Thoracic aorta (tissue), 2 donors: Measurements from ENCODE around the gene GALNT6. TPM values are rescaled to one million over a fixed set of nuclear protein-coding genes. Genes with fewer than 3 reads are reported as not detected.
"Not testable (repeated sequence)": the region's sequence is repeated elsewhere in the genome, so short reads cannot be mapped to it uniquely, and the experiment has no call there.

Source experiments
- ATAC-seq: fragments of 150-250 bp; one replicate; pipeline ENCODE4 v1.8.0; 2017; ENCODE audit warnings: low read depth; ENCODE audit not compliant: insufficient number of reproducible peaks, low FRiP score
- DNase-seq: peaks from one replicate; pipeline ENCODE4 v3.0.0-alpha.2; 2020; ENCODE audit warnings: low spot score
- H3K27ac ChIP-seq, 2 donors: fragments of 200-600 bp; sonication (generic); 1 replicate in 1 of 2; 2 replicates in 1 of 2; pipeline ENCODE4 v1.5.1; 2016; ENCODE audit warnings: mild to moderate bottlenecking in 2 of 2, moderate library complexity in 2 of 2
- H3K27me3 ChIP-seq: fragments of 200-600 bp; sonication (generic); replicated peaks from 2 replicates; pipeline ENCODE4 v1.6.0; 2016; ENCODE audit warnings: mild to moderate bottlenecking; ENCODE audit not compliant: insufficient read depth
- H3K36me3 ChIP-seq: fragments of 200-600 bp; sonication (generic); one replicate; pipeline ENCODE4 v1.5.1; 2016
- H3K4me1 ChIP-seq, 2 donors: fragments of 200-600 bp; sonication (generic); 1 replicate in 1 of 2; 2 replicates in 1 of 2; pipeline versions ENCODE4 v1.5.1 to v1.6.0; 2016; ENCODE audit warnings: low read depth in 2 of 2, mild to moderate bottlenecking in 1 of 2; ENCODE audit not compliant: control insufficient read depth in 1 of 2
- H3K4me3 ChIP-seq: fragments of 200-600 bp; sonication (generic); 2 replicates; pipeline ENCODE4 v1.5.1; 2016; ENCODE audit warnings: mild to moderate bottlenecking
- H3K9me3 ChIP-seq: fragments of 200-600 bp; sonication (generic); 2 replicates; pipeline ENCODE4 v1.5.1; 2016
- CTCF ChIP-seq: fragments of 200-600 bp; sonication (generic); IDR thresholded peaks from one replicate; pipeline ENCODE4 v1.5.1; 2019; ENCODE audit warnings: antibody characterized with exemption
- total RNA-seq, 2 donors: library from RNA; depleted of rRNA; stranded (reverse); fragments of >200 nt; gene quantifications; one replicate each; pipeline versions ENCODE4 v1.1.0 to v1.2.3, GENCODE V29; 2016

The GALNT6 gene
- total RNA-seq, 2 donors from 2014 or later: 9.9 to 11.5 TPM

- no peak for TF ChIP-seq CTCF
- no peak overlapping the region for H3K4me3 ChIP-seq
- no peaks in the 10 kb centered on the region for H3K9me3 ChIP-seq
- H3K27me3 ChIP-seq: no peaks in the 10 kb centered on the region
- H3K4me1 ChIP-seq: peaks cover 0 to 8% of the 10 kb centered on the region in 2 donors
- DNase-seq: no peak
- H3K36me3 ChIP-seq: no peaks in the 10 kb centered on the region
- H3K27ac ChIP-seq: no peak overlapping the region
- ATAC-seq: no peak
These were observed 45.5 kb downstream of the GALNT6 start for GRCh38 chr12:51345681-51346080.

DNA sequence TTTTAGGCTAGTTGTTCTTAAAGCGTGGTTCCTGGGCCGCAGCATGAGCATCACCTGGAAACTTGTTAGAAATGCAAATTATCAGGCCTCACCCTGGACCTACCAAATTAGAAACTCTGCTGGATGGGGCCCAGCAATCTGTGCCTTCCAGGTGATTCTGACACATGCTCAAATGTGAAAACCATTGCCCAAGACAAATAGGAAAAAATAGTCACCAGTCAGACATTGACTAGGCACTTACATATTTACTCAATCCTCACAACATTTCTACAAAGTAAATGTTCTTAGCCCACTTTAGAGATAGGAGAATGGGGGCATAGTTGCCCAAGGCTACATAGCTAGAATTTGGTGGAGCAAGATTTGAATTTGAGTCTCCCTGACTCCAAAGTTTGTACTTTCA, 48.0 kb downstream of the GALNT6 start:
- no peaks in the 10 kb centered on the region for H3K27me3 ChIP-seq
- peaks cover 0 to 8% of the 10 kb centered on the region in 2 donors for H3K4me1 ChIP-seq
- no peaks in the 10 kb centered on the region for H3K9me3 ChIP-seq
- H3K27ac ChIP-seq: no peak overlapping the region
- H3K36me3 ChIP-seq: no peaks in the 10 kb centered on the region
- no peak for ATAC-seq
- H3K4me3 ChIP-seq: no peak overlapping the region
- DNase-seq: no peak
- no peak for TF ChIP-seq CTCF

DNA sequence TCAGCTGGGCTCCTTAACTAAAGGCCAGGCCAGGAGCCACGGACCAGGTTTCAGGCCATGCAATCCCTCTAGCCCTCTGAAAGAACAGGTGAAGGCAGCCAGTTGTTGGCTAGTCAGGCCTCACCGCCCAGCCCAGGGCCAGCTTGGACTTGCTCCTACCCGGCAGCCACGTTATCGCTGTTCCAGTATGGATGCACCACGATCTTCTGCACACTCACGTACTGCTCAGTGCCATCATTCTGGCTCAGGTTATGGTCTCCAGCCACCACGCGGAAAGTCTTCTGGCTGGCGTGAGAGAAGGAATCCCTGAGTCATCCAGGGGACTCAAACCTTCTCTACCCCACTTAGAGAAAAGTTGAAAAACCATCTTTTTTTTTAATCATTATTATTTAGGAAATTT, 48.8 kb downstream of the GALNT6 start:
- H3K36me3 ChIP-seq: no peaks in the 10 kb centered on the region
- no peak for TF ChIP-seq CTCF

DNA sequence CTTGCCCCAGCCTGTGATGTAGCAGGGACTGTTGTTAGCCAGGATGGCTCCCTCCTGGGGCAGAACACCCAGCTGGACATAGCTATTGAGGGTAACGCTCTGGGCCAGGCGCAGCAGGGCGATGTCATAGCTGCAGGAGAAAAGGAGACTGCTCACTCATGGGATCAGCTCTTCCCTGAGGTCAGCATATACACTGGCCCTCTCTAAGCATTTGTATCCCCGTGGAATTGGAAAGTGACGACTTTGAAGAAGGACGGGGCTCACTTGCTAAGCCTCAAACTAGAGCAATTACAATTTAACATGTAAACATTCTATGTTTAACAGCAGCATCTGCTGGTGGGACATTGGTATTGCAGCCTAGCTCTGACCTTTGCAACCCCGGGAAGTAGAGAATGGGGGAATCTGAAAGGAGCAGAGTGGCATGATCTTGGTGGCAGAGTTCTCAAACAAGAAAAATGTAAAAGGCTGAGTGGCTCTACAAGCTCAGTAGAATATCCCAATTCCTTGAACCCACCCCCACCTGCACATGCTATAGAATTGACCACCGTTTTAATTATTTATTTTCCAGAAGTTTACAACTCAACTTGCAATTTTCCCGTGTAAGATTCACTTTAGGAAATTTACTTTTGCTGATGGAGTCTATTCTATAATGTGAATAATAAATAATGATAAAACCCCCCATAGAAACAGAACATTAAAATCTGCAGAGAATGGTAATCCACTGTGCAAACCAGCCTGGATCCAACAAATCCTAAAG, 49.8 kb downstream of the GALNT6 start:
- no peaks in the 10 kb centered on the region for H3K36me3 ChIP-seq
- DNase-seq: peak; percentile 20
- no peak for ATAC-seq
- H3K4me3 ChIP-seq: peak overlapping the region; percentile 56
- peaks cover 0 to 8% of the 10 kb centered on the region in 2 donors for H3K4me1 ChIP-seq
- TF ChIP-seq CTCF: peak; percentile 96
- no peaks in the 10 kb centered on the region for H3K9me3 ChIP-seq
- H3K27ac ChIP-seq: no peak overlapping the region
- H3K27me3 ChIP-seq: no peaks in the 10 kb centered on the region

More for the DNA sequence above, 48.8 kb downstream of the GALNT6 start:
- Histone ChIP-seq H3K4me1 (peaks cover 0 to 8% of the 10 kb centered on the region in 2 donors), H3K9me3 (no peaks in the 10 kb centered on the region), H3K27ac (no peak overlapping the region), H3K27me3 (no peaks in the 10 kb centered on the region), H3K4me3 (no peak overlapping the region)
- ATAC-seq (no peak), DNase-seq (no peak)

DNA sequence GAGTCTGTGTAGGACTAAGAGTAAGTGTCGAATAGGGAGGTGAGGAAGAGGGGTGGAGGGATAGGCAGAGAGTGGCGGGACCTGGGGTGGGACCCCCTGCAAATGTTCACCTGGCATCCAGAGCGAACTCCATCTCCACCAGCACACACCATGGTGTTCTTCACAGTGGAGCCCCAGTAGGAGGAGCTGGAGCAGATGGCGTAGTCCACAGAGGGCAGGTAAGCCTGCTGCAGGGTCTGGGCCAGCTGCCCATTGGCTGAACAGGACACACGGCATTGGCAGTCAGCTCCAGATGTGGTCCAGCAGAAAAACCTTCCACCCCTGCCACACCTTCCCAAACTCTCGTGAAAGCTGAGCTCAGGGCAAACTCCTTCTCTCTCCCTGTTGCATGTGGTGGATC, 51.5 kb downstream of the GALNT6 start:
- H3K4me1 ChIP-seq: peaks cover 0 to 8% of the 10 kb centered on the region in 2 donors
- H3K27ac ChIP-seq: no peak overlapping the region
- ATAC-seq (no peak), DNase-seq (no peak)
- TF ChIP-seq CTCF: no peak
- H3K4me3 ChIP-seq: no peak overlapping the region
- no peaks in the 10 kb centered on the region for H3K36me3 ChIP-seq
- no peaks in the 10 kb centered on the region for H3K27me3 ChIP-seq
- no peaks in the 10 kb centered on the region for H3K9me3 ChIP-seq

GRCh38 chr12:51337336-51337735, 53.9 kb downstream of the GALNT6 start:
- not testable (repeated sequence) for ATAC-seq, H3K27me3 ChIP-seq, DNase-seq, H3K4me3 ChIP-seq, H3K4me1 ChIP-seq, H3K36me3 ChIP-seq, H3K27ac ChIP-seq, H3K9me3 ChIP-seq
